ENCODE measurements around the gene RASGRP4. TPM values are rescaled to one million over a fixed set of nuclear protein-coding genes. Genes with fewer than 3 reads are reported as not detected.

RASGRP4 gene
- total and polyA plus RNA-seq, 4 donors, result 3.5 to 39.0 (median 8.7) TPM

DNA sequence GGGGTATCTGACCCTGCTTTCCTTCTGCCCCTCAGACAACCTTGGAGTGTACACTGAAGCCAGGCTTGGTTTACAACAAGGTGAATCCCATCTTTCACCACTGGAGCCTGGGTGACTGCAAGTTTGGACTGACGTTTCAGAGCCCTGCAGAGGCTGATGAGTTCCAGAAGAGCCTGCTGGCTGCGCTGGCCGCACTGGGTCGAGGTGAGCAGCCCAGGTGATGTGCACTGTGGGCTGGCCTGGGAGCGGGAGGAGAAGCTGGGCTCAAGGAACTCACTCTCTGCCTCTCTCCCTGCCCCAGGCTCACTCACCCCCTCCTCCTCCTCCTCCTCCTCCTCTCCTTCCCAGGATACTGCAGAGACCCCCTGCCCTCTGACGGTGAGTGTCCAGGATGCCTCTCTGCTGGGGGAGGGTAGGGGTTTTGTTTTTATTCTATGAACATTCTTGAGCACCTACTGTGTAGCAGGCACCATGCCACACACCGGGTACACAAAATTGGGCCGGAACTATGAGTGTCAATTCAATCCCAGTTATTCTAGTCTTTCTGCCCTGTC, 34.0 kb downstream of the RASGRP4 start:
- Histone ChIP-seq H3K27ac (ENCODE audit: low read depth in 1 of 2, low read length in 1 of 2) (no peak overlapping the region), H3K9ac (ENCODE audit: insufficient read depth in 1 of 2, low read length in 2 of 2) (no peak overlapping the region), H3K27me3 (ENCODE audit: control insufficient read depth in 3 of 3, insufficient read depth in 3 of 3, low read length in 2 of 3) (peaks cover 6 to 83% (median 49%) of the 10 kb centered on the region in 3 donors), H3K9me3 (ENCODE audit: control insufficient read depth in 4 of 4, insufficient read depth in 3 of 4, low read length in 3 of 4) (peaks cover 0 to 4% (median 0%) of the 10 kb centered on the region in 4 donors), H3K36me3 (ENCODE audit: control insufficient read depth in 4 of 4, insufficient read depth in 4 of 4, low read length in 4 of 4) (no peaks in the 10 kb centered on the region), H3K4me3 (no peak overlapping the region), H3K4me1 (ENCODE audit: control insufficient read depth in 5 of 5, insufficient read depth in 5 of 5, low read length in 5 of 5) (peaks cover 0 to 7% (median 0%) of the 10 kb centered on the region in 5 donors)
- DNase-seq, result no peak
- WGBS, 2 donors, result 68 to 70% methylated on average over 8 of the region's 8 CpGs
- no peak for ATAC-seq (ENCODE audit: insufficient read depth, low FRiP score)
- no peak for TF ChIP-seq CTCF (IDR thresholded peaks at IDR 0.05; ENCODE audit: control extremely low read depth, extremely low read depth)

DNA sequence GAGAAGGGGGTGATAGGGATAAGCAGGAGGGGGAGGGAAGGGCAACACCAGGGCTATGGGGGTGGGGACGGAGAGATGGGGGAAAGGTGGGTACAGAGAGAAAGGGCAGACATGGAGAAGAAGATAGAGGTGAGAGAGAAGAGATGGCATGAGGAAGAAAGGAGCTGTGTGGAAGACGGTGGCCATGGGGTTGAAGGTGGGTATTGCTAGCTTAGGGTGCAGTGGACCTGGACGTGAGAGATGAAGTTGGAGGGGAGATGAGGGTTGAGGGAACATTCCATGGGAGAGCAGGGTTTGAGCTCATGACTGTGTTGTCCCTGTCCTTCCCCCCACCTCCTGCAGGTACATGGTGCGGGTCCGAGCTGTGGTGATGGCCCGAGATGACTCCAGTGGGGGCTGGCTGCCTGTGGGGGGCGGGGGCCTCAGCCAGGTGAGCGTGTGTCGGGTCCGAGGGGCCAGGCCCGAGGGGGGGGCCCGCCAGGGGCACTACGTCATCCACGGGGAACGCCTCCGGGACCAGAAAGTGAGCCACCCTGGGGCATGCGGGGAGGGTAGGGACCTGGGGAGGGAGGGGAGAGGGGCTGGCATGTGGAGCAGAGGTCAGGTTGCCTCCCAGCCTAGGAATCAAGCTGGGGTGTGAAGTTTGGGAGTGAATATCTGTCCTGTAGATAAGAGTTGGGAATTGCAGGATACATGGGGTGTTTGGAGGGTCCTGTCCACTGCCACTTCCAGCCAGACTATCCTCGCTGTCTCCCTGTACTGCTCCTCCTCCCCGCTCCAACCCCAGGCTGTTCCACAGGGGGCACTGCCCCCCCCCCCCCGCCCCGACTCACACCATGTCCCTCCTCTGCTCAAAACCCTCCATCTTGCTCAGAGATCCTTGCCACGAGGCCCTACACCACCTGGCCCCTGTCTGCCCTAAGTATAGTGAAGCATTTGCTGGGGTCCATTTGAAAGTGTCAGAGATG, 35.8 kb downstream of the RASGRP4 start:
- ATAC-seq (ENCODE audit: insufficient read depth, low FRiP score), result no peak
- DNase-seq, result no peak
- Histone ChIP-seq H3K36me3 (ENCODE audit: control insufficient read depth in 4 of 4, insufficient read depth in 4 of 4, low read length in 4 of 4) (peaks cover 0 to under 1% (median 0%) of the 10 kb centered on the region in 4 donors), H3K9ac (ENCODE audit: insufficient read depth in 1 of 2, low read length in 2 of 2) (no peak overlapping the region), H3K4me3 (no peak overlapping the region), H3K4me1 (ENCODE audit: control insufficient read depth in 5 of 5, insufficient read depth in 5 of 5, low read length in 5 of 5) (peaks cover 0 to 18% (median 0%) of the 10 kb centered on the region in 5 donors), H3K9me3 (ENCODE audit: control insufficient read depth in 4 of 4, insufficient read depth in 3 of 4, low read length in 3 of 4) (peaks cover 0 to 7% (median 0%) of the 10 kb centered on the region in 4 donors), H3K27ac (ENCODE audit: low read depth in 1 of 2, low read length in 1 of 2) (no peak overlapping the region), H3K27me3 (ENCODE audit: control insufficient read depth in 3 of 3, insufficient read depth in 3 of 3, low read length in 2 of 3) (peaks cover under 1 to 81% (median 46%) of the 10 kb centered on the region in 3 donors)
- no peak for TF ChIP-seq CTCF (IDR thresholded peaks at IDR 0.05; ENCODE audit: control extremely low read depth, extremely low read depth)
- 42 to 49% methylated on average over 21 of the region's 22 CpGs for WGBS, 2 donors

DNA sequence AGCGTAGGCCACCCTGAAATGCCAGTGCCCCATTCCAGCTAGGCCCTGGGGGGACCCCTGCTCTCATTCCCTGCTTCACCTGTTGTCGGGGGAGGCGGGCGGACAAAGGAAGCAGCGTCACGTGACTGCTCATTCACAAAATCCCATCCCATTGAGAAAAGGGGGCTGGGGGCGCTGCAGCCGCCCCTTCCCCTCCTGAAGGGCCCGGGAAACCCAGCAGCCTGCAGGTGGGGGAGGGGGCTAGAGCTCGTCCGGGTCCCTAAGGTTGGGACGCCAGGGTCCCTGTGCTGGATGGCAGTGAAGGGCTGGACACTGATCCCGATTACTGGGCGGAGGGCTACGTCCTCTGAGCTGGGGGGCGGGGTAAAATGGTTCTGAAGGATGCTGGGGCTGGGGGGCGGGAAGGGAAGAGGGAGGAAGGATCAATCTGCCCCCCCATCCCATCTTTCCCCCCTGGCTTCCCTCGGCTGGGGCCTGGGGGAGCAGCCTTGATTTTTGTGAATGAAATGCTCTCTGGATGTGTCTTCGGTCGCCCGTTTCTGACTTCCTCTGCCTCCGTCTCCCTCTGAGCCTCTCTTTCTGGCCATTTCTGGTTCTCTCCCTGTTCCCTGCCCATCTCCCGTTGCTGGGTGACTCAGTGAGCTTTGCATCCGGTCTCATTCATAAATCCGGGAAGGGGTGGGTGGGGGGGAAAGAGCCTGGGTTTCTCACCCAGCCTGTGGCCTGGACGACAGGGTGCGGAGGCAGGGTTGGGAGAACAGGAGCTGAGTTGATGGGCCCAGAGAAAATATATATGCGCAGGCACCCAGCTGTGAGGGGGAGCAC, 36.7 kb downstream of the RASGRP4 start:
- peak overlapping the region in 1 of 2 donors; percentile 47 for H3K27ac ChIP-seq (ENCODE audit: low read depth in 1 of 2, low read length in 1 of 2)
- H3K9me3 ChIP-seq (ENCODE audit: control insufficient read depth in 4 of 4, insufficient read depth in 3 of 4, low read length in 3 of 4), result peaks cover 0 to 6% (median 0%) of the 10 kb centered on the region in 4 donors
- H3K4me1 ChIP-seq (ENCODE audit: control insufficient read depth in 5 of 5, insufficient read depth in 5 of 5, low read length in 5 of 5), result peaks cover 0 to 18% (median 0%) of the 10 kb centered on the region in 5 donors
- H3K4me3 ChIP-seq, result peak overlapping the region; percentile 0
- no peak overlapping the region for H3K9ac ChIP-seq (ENCODE audit: insufficient read depth in 1 of 2, low read length in 2 of 2)
- DNase-seq (no peak), ATAC-seq (ENCODE audit: insufficient read depth, low FRiP score) (no peak)
- peaks cover 0 to 7% (median 2%) of the 10 kb centered on the region in 4 donors for H3K36me3 ChIP-seq (ENCODE audit: control insufficient read depth in 4 of 4, insufficient read depth in 4 of 4, low read length in 4 of 4)
- peaks cover 0 to 81% (median 46%) of the 10 kb centered on the region in 3 donors for H3K27me3 ChIP-seq (ENCODE audit: control insufficient read depth in 3 of 3, insufficient read depth in 3 of 3, low read length in 2 of 3)
- no peak for TF ChIP-seq CTCF (IDR thresholded peaks at IDR 0.05; ENCODE audit: control extremely low read depth, extremely low read depth)
- whole genome bisulfite sequencing, 2 donors, result 4 to 7% methylated on average over 25 to 27 of the region's 28 CpGs

Data from lung (tissue), 12 donors.